Transverse colon (tissue), 4 donors: ENCODE results near the gene DLG4. TPM values are rescaled to one million over a fixed set of nuclear protein-coding genes. Genes with fewer than 3 reads are reported as not detected.

Source experiments
- DNase-seq: peaks from one replicate; pipeline ENCODE4 v3.0.0-alpha.2; 2019
- H3K27ac ChIP-seq, 4 donors: fragments of 200-600 bp; sonication (generic); 2 replicates each; pipeline ENCODE4 v1.5.1; 2016 to 2018; ENCODE audit warnings: inconsistent platforms in 4 of 4
- H3K27me3 ChIP-seq: fragments of 200-600 bp; sonication (generic); 2 replicates; pipeline ENCODE4 v1.5.1; 2017; ENCODE audit warnings: inconsistent platforms
- H3K36me3 ChIP-seq, 4 donors: fragments of 200-600 bp; sonication (generic); 2 replicates each; pipeline ENCODE4 v1.5.1; 2017 to 2019; ENCODE audit warnings: inconsistent platforms in 4 of 4
- H3K4me1 ChIP-seq, 4 donors: fragments of 200-600 bp; sonication (generic); 2 replicates each; pipeline ENCODE4 v1.5.1; 2017 to 2020; ENCODE audit warnings: inconsistent platforms in 4 of 4
- H3K4me3 ChIP-seq, 4 donors: fragments of 200-600 bp; sonication (generic); 1 replicate in 1 of 4; 2 replicates in 3 of 4; pipeline versions ENCODE4 v1.5.1 to v1.6.1; 2017 to 2019; ENCODE audit warnings: inconsistent platforms in 4 of 4
- H3K9me3 ChIP-seq, 2 donors: fragments of 200-600 bp; sonication (generic); 2 replicates each; pipeline ENCODE4 v1.5.1; 2017 to 2019; ENCODE audit warnings: inconsistent platforms in 2 of 2
- EP300 ChIP-seq: sonication (generic); formaldehyde crosslinking; IDR thresholded peaks from one replicate; pipeline ENCODE4 v1.6.1; 2017; ENCODE audit warnings: antibody characterized with exemption, low read depth
- POLR2A ChIP-seq: fragments of 450-650 bp; IDR thresholded peaks from one replicate; pipeline ENCODE4 v1.6.1; 2016; ENCODE audit warnings: antibody characterized with exemption, mild to moderate bottlenecking, moderate library complexity
- POLR2AphosphoS5 ChIP-seq, 3 donors: sonication (generic); formaldehyde crosslinking; IDR thresholded peaks; one replicate each; pipeline ENCODE4 v1.6.1; 2016; ENCODE audit warnings: antibody characterized with exemption in 3 of 3
- WGBS, 2 donors: methylation state at CpG; one replicate each; pipeline ENCODE4 v1.1.5; 2018; ENCODE audit warnings: low coverage in 1 of 2; 5-methylcytosine and 5-hydroxymethylcytosine counted together
- in situ Hi-C, 4 donors: fragments of 200-750 bp; cut with MboI; loops; one replicate each; pipeline versions ENCODE4 v1.15.0 to v1.15.1; 2017; ENCODE audit warnings: low sequenced_read_pairs in 3 of 4, low pct_ligation_motif_present in 1 of 4, low pct_unique_long_range_greater_than_20kb in 1 of 4
- intact Hi-C: fragments of 100-400 bp; cut with DNase I; formaldehyde crosslinking; loops from one replicate; pipeline ENCODE4 v1.15.1; 2023; ENCODE audit warnings: low total_unique reads
- total RNA-seq, 4 donors: library from RNA; depleted of rRNA; stranded (reverse); fragments of >200 nt; gene quantifications; one replicate each; pipeline ENCODE4 v1.1.0, GENCODE V29; 2016
- TF ChIP-seq, protein P1 (sequence below), 5 experiments: fragments of 200-600 bp in 3 of 5; fragments of 450-650 bp in 2 of 5; sonication (generic) in 3 of 5; IDR thresholded peaks; 1 replicate in 2 of 5; 2 replicates in 3 of 5; pipeline ENCODE4 v1.5.1; 2016 to 2017; ENCODE audit warnings: antibody characterized with exemption in 5 of 5, inconsistent platforms in 3 of 5, mild to moderate bottlenecking in 2 of 5, moderate library complexity in 1 of 5

Gene DLG4
- total RNA-seq, 4 donors from 2014 or later: 2.4 to 15.7 (median 6.1) TPM

DNA sequence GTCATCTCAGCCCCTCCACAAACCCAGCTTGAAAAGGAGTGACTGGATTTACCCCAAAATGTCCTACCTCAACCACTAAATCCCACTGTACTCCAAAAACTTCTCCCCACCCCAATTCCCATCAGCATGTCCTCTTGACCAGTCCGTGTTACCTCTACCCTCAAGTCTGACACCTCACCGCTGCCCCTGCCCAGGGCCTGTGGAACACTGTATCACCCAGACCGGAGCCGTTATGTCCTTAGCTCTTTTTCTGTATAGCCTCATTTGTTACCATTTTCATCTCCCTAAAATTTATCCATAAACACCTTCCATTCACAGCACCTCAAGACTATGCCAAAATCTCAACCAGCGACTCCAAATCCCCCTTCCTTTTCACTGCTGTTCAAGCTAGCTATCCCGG, 17.2 kb upstream of the DLG4 start:
- Histone ChIP-seq H3K27me3 (no peaks in the 10 kb centered on the region), H3K36me3 (peaks cover 0 to 9% (median 4%) of the 10 kb centered on the region in 4 donors), H3K27ac (peak overlapping the region; percentile 96 to 98 (median 96)), H3K9me3 (no peaks in the 10 kb centered on the region), H3K4me3 (no peak overlapping the region), H3K4me1 (peaks cover 42 to 69% (median 55%) of the 10 kb centered on the region in 4 donors)
- in situ Hi-C loops: loop anchor here in 1 of 4 donors (25.0 kb wide), 1 partner anchor 900 kb away; no protein-coding TSS in a partner anchor
- intact Hi-C loops: no loop called here
- no peak for DNase-seq
- TF ChIP-seq POLR2AphosphoS5 (IDR thresholded peaks at IDR 0.05) (no peak), POLR2A (no peak), EP300 (no peak)
- TF ChIP-seq, protein P1, sequence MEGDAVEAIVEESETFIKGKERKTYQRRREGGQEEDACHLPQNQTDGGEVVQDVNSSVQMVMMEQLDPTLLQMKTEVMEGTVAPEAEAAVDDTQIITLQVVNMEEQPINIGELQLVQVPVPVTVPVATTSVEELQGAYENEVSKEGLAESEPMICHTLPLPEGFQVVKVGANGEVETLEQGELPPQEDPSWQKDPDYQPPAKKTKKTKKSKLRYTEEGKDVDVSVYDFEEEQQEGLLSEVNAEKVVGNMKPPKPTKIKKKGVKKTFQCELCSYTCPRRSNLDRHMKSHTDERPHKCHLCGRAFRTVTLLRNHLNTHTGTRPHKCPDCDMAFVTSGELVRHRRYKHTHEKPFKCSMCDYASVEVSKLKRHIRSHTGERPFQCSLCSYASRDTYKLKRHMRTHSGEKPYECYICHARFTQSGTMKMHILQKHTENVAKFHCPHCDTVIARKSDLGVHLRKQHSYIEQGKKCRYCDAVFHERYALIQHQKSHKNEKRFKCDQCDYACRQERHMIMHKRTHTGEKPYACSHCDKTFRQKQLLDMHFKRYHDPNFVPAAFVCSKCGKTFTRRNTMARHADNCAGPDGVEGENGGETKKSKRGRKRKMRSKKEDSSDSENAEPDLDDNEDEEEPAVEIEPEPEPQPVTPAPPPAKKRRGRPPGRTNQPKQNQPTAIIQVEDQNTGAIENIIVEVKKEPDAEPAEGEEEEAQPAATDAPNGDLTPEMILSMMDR (IDR thresholded peaks at IDR 0.05): no peak
- whole genome bisulfite sequencing, 2 donors: 78 to 81% methylated on average over 4 to 6 of the region's 6 CpGs

DNA sequence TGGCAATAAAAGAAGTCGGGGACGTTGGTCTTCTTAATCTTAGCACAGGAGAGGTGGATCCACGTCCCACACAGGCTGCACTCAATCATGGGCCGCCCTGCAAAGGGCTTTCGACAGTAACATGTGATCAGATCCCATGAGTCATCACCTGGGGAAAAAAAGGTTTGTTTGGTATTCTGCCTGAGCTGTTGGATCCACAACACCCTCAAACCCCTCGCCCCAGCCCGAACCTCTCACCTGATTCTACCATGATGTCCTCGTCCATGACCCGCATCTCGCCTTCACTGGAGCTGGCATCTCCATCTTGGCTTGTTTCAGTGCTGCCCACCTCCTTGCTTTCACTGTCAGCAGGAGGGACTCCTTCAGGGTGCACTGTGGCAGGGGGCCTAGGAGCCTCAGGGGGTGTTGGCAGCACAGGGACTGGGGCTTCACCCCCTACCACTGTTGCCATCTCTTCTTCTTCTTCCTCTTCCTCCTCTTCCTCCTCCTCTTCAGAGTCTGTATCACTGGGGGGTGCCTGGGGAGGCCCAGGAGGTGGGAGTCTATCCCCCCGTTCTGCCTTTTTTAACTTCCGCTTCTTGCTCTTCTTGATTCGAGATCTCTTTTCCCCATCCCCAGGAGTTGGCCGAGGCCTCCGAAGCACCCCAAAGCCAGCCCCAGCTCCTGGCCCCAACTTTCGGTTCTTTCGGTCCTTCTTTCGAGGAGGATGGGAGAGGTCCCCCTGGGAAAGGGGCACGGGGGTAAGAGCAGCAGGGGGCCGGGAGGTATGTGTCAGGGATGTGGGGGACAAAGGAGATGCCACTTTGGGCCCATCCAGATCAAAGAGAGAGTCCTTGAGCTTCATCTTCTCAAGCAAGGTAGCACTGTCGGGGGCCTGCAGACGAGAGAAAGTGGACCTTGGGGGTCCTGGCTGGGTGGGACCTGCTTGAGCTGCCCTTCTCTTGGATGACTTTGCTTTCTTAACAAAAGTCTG, 16.3 kb upstream of the DLG4 start:
- in situ Hi-C loops: loop anchor here in 1 of 4 donors (25.0 kb wide), 1 partner anchor 901 kb away; no protein-coding TSS in a partner anchor
- Histone ChIP-seq H3K9me3 (no peaks in the 10 kb centered on the region), H3K36me3 (peaks cover 0 to 9% (median 4%) of the 10 kb centered on the region in 4 donors), H3K4me3 (no peak overlapping the region), H3K4me1 (peaks cover 40 to 67% (median 49%) of the 10 kb centered on the region in 4 donors), H3K27me3 (no peaks in the 10 kb centered on the region), H3K27ac (peak overlapping the region; percentile 92 to 96 (median 94))
- no peak for DNase-seq
- intact Hi-C loops: no loop called here
- TF ChIP-seq POLR2A: no peak
- no peak for TF ChIP-seq POLR2AphosphoS5 (IDR thresholded peaks at IDR 0.05)
- TF ChIP-seq, protein P1 (IDR thresholded peaks at IDR 0.05): no peak
- no peak for TF ChIP-seq EP300
- 81 to 100% methylated on average over 5 to 22 of the region's 22 CpGs for WGBS, 2 donors

DNA sequence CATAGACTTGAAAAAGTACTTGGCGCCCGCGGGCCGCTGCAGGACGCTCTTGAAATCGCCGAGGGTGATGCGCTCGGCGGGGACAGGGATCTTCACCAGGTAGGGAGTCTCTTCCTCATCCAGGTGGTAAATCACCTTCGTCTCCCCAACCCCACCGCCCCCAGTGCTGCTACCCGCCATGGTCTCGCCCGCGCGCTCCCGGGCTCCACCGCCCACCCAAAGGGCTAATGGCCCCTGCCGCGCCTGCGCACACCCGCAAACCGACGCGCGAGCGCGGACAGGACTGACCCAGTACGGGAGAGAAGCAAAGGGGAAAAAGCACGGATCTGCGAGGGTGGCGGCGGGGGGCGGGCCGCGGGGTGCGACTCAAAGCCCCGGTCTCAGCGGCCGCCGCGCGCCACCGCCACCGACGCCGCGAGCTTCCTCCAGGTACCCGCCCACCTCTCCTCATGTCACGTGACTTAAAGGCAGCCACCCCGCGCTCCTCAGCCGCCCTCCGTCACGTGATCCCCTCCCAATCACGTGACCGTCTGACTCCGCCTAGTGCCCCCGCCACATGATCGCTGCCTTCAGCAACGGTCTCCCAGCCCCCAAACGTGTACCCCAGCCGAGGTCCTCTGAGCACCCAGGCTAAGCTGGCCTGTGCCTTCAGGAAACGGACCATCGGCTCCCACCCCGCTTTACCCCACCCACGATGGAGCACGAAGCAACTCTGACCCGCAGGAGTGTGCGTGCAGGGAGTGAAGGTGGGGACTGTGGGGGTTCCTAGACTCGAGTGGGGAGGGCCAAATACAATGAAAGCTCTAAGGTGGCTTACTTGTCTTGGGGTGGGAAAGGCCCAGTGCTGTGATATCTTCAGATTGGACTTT, 14.7 kb upstream of the DLG4 start, which contains the start of gene DVL2:
Gene DVL2 (minus strand): TSS at position 435 of the 869 bp plus-strand sequence. CDS start 255 bp downstream, at position 180.
- H3K27ac ChIP-seq: peak within 1 kb of the TSS; percentile 88 to 96 (median 92)
- H3K27me3 ChIP-seq: no peaks in the 10 kb centered on the region
- TF ChIP-seq EP300 (peak; percentile 7), POLR2A (peak; percentile 83), POLR2AphosphoS5 (IDR thresholded peaks at IDR 0.05) (peak; percentile 84 to 90 (median 86))
- TF ChIP-seq, protein P1 (IDR thresholded peaks at IDR 0.05): peak in 1 of 5 experiments; percentile 29
- peak; percentile 96 for DNase-seq
- in situ Hi-C loops (loop anchor here in 1 of 4 donors (25.0 kb wide), 1 partner anchor 903 kb away; no protein-coding TSS in a partner anchor), intact Hi-C loops (no loop called here)
- H3K36me3 ChIP-seq: peaks cover 0 to 9% (median 2%) of the 10 kb centered on the region in 4 donors
- peaks cover 29 to 54% (median 37%) of the 10 kb centered on the region in 4 donors for H3K4me1 ChIP-seq
- H3K9me3 ChIP-seq: no peaks in the 10 kb centered on the region
- WGBS, 2 donors: 1% methylated on average over 67 of the region's 72 CpGs; no CpG with 5 or more reads in 1 of the 2 donors
- H3K4me3 ChIP-seq: peak within 1 kb of the TSS; percentile 71 to 84 (median 76)
